ENCODE results near the gene OSBPL3.

- TF ChIP-seq REST (IDR thresholded peaks at IDR 0.05; ENCODE audit: low read depth) (no peak), CEBPB (IDR thresholded peaks at IDR 0.05) (no peak), NFIC (IDR thresholded peaks at IDR 0.05) (no peak), TAF1 (IDR thresholded peaks at IDR 0.05; ENCODE audit: low read depth) (no peak), TEAD4 (IDR thresholded peaks at IDR 0.05) (no peak), FOXM1 (IDR thresholded peaks at IDR 0.05; ENCODE audit: borderline replicate concordance, low read depth) (no peak), EP300 (IDR thresholded peaks at IDR 0.05; ENCODE audit: borderline replicate concordance) (no peak), ZBTB7A (IDR thresholded peaks at IDR 0.05; ENCODE audit: low read depth) (no peak), YY1 (IDR thresholded peaks at IDR 0.05; ENCODE audit: low read depth) (no peak), RAD21 (IDR thresholded peaks at IDR 0.05; ENCODE audit: low read depth) (no peak), TCF12 (IDR thresholded peaks at IDR 0.05; ENCODE audit: low read depth) (no peak), MAX (IDR thresholded peaks at IDR 0.05) (no peak), EGR1 (IDR thresholded peaks at IDR 0.05) (no peak)
- TF ChIP-seq, protein P1, sequence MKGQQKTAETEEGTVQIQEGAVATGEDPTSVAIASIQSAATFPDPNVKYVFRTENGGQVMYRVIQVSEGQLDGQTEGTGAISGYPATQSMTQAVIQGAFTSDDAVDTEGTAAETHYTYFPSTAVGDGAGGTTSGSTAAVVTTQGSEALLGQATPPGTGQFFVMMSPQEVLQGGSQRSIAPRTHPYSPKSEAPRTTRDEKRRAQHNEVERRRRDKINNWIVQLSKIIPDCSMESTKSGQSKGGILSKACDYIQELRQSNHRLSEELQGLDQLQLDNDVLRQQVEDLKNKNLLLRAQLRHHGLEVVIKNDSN (IDR thresholded peaks at IDR 0.05): no peak
These were observed 190.9 kb downstream of the OSBPL3 start for GRCh38 chr7:24788961-24789576.
